ENCODE data around the gene ZP1.

- TF ChIP-seq, protein P1, sequence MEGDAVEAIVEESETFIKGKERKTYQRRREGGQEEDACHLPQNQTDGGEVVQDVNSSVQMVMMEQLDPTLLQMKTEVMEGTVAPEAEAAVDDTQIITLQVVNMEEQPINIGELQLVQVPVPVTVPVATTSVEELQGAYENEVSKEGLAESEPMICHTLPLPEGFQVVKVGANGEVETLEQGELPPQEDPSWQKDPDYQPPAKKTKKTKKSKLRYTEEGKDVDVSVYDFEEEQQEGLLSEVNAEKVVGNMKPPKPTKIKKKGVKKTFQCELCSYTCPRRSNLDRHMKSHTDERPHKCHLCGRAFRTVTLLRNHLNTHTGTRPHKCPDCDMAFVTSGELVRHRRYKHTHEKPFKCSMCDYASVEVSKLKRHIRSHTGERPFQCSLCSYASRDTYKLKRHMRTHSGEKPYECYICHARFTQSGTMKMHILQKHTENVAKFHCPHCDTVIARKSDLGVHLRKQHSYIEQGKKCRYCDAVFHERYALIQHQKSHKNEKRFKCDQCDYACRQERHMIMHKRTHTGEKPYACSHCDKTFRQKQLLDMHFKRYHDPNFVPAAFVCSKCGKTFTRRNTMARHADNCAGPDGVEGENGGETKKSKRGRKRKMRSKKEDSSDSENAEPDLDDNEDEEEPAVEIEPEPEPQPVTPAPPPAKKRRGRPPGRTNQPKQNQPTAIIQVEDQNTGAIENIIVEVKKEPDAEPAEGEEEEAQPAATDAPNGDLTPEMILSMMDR (conservative IDR thresholded peaks at IDR 0.05; ENCODE audit: low read depth in 2 of 2): no peak
- no peak for TF ChIP-seq POLR2AphosphoS5 (IDR thresholded peaks at IDR 0.05; ENCODE audit: low read depth)
- TF ChIP-seq, protein P2, sequence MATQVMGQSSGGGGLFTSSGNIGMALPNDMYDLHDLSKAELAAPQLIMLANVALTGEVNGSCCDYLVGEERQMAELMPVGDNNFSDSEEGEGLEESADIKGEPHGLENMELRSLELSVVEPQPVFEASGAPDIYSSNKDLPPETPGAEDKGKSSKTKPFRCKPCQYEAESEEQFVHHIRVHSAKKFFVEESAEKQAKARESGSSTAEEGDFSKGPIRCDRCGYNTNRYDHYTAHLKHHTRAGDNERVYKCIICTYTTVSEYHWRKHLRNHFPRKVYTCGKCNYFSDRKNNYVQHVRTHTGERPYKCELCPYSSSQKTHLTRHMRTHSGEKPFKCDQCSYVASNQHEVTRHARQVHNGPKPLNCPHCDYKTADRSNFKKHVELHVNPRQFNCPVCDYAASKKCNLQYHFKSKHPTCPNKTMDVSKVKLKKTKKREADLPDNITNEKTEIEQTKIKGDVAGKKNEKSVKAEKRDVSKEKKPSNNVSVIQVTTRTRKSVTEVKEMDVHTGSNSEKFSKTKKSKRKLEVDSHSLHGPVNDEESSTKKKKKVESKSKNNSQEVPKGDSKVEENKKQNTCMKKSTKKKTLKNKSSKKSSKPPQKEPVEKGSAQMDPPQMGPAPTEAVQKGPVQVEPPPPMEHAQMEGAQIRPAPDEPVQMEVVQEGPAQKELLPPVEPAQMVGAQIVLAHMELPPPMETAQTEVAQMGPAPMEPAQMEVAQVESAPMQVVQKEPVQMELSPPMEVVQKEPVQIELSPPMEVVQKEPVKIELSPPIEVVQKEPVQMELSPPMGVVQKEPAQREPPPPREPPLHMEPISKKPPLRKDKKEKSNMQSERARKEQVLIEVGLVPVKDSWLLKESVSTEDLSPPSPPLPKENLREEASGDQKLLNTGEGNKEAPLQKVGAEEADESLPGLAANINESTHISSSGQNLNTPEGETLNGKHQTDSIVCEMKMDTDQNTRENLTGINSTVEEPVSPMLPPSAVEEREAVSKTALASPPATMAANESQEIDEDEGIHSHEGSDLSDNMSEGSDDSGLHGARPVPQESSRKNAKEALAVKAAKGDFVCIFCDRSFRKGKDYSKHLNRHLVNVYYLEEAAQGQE (IDR thresholded peaks at IDR 0.05; ENCODE audit: unreplicated experiment): no peak
- no peak for TF ChIP-seq EZH2 (IDR thresholded peaks at IDR 0.05; ENCODE audit: low read depth, unreplicated experiment)
- no peak for TF ChIP-seq JUNB (IDR thresholded peaks at IDR 0.05; ENCODE audit: unreplicated experiment)
- TF ChIP-seq CREB1 (CRISPR knock-in tag; IDR thresholded peaks at IDR 0.05; ENCODE audit: low read depth): no peak
- TF ChIP-seq STAT1 (IDR thresholded peaks at IDR 0.05; ENCODE audit: unreplicated experiment): no peak
- no peak for TF ChIP-seq ETS1 (IDR thresholded peaks at IDR 0.05)
- no peak for TF ChIP-seq EZH2phosphoT487 (IDR thresholded peaks at IDR 0.05; ENCODE audit: unreplicated experiment)
- no peak for TF ChIP-seq ZNF114 (CRISPR knock-in tag; IDR thresholded peaks at IDR 0.05)
- TF ChIP-seq, protein P3, sequence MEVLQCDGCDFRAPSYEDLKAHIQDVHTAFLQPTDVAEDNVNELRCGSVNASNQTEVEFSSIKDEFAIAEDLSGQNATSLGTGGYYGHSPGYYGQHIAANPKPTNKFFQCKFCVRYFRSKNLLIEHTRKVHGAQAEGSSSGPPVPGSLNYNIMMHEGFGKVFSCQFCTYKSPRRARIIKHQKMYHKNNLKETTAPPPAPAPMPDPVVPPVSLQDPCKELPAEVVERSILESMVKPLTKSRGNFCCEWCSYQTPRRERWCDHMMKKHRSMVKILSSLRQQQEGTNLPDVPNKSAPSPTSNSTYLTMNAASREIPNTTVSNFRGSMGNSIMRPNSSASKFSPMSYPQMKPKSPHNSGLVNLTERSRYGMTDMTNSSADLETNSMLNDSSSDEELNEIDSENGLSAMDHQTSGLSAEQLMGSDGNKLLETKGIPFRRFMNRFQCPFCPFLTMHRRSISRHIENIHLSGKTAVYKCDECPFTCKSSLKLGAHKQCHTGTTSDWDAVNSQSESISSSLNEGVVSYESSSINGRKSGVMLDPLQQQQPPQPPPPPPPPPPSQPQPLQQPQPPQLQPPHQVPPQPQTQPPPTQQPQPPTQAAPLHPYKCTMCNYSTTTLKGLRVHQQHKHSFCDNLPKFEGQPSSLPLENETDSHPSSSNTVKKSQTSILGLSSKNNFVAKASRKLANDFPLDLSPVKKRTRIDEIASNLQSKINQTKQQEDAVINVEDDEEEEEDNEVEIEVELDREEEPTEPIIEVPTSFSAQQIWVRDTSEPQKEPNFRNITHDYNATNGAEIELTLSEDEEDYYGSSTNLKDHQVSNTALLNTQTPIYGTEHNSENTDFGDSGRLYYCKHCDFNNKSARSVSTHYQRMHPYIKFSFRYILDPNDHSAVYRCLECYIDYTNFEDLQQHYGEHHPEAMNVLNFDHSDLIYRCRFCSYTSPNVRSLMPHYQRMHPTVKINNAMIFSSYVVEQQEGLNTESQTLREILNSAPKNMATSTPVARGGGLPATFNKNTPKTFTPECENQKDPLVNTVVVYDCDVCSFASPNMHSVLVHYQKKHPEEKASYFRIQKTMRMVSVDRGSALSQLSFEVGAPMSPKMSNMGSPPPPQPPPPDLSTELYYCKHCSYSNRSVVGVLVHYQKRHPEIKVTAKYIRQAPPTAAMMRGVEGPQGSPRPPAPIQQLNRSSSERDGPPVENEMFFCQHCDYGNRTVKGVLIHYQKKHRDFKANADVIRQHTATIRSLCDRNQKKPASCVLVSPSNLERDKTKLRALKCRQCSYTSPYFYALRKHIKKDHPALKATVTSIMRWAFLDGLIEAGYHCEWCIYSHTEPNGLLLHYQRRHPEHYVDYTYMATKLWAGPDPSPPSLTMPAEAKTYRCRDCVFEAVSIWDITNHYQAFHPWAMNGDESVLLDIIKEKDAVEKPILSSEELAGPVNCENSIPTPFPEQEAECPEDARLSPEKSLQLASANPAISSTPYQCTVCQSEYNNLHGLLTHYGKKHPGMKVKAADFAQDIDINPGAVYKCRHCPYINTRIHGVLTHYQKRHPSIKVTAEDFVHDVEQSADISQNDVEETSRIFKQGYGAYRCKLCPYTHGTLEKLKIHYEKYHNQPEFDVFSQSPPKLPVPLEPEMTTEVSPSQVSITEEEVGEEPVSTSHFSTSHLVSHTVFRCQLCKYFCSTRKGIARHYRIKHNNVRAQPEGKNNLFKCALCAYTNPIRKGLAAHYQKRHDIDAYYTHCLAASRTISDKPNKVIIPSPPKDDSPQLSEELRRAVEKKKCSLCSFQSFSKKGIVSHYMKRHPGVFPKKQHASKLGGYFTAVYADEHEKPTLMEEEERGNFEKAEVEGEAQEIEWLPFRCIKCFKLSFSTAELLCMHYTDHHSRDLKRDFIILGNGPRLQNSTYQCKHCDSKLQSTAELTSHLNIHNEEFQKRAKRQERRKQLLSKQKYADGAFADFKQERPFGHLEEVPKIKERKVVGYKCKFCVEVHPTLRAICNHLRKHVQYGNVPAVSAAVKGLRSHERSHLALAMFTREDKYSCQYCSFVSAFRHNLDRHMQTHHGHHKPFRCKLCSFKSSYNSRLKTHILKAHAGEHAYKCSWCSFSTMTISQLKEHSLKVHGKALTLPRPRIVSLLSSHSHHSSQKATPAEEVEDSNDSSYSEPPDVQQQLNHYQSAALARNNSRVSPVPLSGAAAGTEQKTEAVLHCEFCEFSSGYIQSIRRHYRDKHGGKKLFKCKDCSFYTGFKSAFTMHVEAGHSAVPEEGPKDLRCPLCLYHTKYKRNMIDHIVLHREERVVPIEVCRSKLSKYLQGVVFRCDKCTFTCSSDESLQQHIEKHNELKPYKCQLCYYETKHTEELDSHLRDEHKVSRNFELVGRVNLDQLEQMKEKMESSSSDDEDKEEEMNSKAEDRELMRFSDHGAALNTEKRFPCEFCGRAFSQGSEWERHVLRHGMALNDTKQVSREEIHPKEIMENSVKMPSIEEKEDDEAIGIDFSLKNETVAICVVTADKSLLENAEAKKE (CRISPR knock-in tag; IDR thresholded peaks at IDR 0.05): no peak
- TF ChIP-seq ZNF331 (CRISPR knock-in tag; IDR thresholded peaks at IDR 0.05; ENCODE audit: low read depth): no peak
Measured at GRCh38 chr11:60840470-60841430, 26.6 kb upstream of the ZP1 start.

Data from GM23338 (cell line).